Esophagus muscularis mucosa (tissue), 3 donors: ENCODE results near the gene KRTAP5-6.

ENCODE experiments used
- POLR2A ChIP-seq: fragments of 450-650 bp; IDR thresholded peaks from one replicate; pipeline ENCODE4 v1.6.1; 2017; ENCODE audit warnings: antibody characterized with exemption, moderate library complexity, mild to moderate bottlenecking, low read depth
- TF ChIP-seq, protein P1 (sequence below), 3 experiments: fragments of 200-600 bp in 2 of 3; fragments of 450-650 bp in 1 of 3; sonication (generic) in 2 of 3; IDR thresholded peaks; one replicate each; pipeline ENCODE4 v1.5.1; 2017 to 2019; ENCODE audit warnings: antibody characterized with exemption in 3 of 3, mild to moderate bottlenecking in 2 of 3, moderate library complexity in 1 of 3

DNA sequence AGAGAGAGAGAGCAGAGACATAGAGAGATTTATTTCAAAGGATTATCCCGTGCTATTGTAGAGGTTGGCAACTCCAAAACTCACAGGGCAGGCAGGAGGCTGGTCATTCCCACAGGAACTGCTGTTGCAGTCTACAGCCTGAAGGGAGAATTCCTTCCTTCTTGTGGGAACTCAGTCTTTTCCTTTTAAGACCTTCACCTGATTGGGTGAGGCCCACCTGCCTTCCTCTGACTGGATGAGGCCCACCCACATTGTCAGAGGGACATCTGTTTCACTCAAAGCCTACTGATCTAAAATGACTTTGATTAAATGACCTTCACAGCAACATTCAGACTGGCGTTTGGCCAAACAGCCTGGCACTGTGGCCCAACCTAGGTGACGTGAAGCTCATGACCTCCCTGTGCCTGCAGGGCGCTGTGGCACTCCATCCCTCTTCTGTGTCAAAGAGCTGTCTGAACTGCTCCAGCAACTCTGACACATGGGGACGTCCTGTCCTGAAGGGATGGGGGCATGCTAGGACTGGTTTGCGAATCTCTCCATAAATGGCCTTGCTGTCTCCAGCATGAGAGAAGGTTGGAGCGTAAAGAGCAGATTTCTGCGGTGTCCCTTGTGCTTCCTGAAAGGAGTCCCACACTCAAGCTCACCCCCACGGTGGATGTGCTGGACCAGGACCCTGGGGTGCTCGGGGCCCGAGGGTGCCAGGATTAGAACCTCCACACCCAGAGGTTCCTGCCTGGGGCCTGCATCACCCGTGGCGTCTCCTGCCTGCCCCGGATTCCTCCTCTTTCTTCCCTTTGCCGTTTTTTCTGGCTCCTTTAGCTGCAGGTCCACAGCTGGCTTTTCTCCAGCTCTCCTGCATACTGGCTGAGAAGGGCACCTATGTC, 46.7 kb upstream of the KRTAP5-6 start:
- TF ChIP-seq, protein P1, sequence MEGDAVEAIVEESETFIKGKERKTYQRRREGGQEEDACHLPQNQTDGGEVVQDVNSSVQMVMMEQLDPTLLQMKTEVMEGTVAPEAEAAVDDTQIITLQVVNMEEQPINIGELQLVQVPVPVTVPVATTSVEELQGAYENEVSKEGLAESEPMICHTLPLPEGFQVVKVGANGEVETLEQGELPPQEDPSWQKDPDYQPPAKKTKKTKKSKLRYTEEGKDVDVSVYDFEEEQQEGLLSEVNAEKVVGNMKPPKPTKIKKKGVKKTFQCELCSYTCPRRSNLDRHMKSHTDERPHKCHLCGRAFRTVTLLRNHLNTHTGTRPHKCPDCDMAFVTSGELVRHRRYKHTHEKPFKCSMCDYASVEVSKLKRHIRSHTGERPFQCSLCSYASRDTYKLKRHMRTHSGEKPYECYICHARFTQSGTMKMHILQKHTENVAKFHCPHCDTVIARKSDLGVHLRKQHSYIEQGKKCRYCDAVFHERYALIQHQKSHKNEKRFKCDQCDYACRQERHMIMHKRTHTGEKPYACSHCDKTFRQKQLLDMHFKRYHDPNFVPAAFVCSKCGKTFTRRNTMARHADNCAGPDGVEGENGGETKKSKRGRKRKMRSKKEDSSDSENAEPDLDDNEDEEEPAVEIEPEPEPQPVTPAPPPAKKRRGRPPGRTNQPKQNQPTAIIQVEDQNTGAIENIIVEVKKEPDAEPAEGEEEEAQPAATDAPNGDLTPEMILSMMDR (IDR thresholded peaks at IDR 0.05): no peak
- no peak for TF ChIP-seq POLR2A
